BLaER1 treated with 17β-estradiol and CSF1 and Interleukin-3, amounts not matched to agents 10 nM and 100 nM (cell line): ENCODE measurements around the gene ROPN1B.
"Not testable (repeated sequence)": the region's sequence is repeated elsewhere in the genome, so short reads cannot be mapped to it uniquely, and the experiment has no call there.

Experiments used
- H3K27ac ChIP-seq, 11 experiments: shearing (Covaris generic); formaldehyde crosslinking; 2 replicates each; pipeline ENCODE4 v1.8.1; 2022
- H3K27me3 ChIP-seq, 11 experiments: shearing (Covaris generic); formaldehyde crosslinking; 2 replicates each; pipeline ENCODE4 v1.8.1; 2022
- H3K36me3 ChIP-seq, 11 experiments: shearing (Covaris generic); formaldehyde crosslinking; 2 replicates each; pipeline ENCODE4 v1.8.1; 2022
- H3K4me1 ChIP-seq, 10 experiments: shearing (Covaris generic); formaldehyde crosslinking; 2 replicates each; pipeline ENCODE4 v1.8.1; 2022
- H3K4me2 ChIP-seq, 11 experiments: shearing (Covaris generic); formaldehyde crosslinking; 2 replicates each; pipeline ENCODE4 v1.8.1; 2022
- H3K4me3 ChIP-seq, 10 experiments: shearing (Covaris generic); formaldehyde crosslinking; 2 replicates each; pipeline ENCODE4 v1.8.1; 2022
- H3K9ac ChIP-seq, 11 experiments: shearing (Covaris generic); formaldehyde crosslinking; 2 replicates each; pipeline ENCODE4 v1.8.1; 2022
- H3K9me3 ChIP-seq, 11 experiments: shearing (Covaris generic); formaldehyde crosslinking; replicated peaks in 1 of 11; 2 replicates each; pipeline ENCODE4 v1.8.1; 2022
- H4K20me1 ChIP-seq, 11 experiments: shearing (Covaris generic); formaldehyde crosslinking; 2 replicates each; pipeline ENCODE4 v1.8.1; 2022
- Cebpa-rat ChIP-seq, 11 experiments: shearing (Covaris generic); IDR thresholded peaks; 2 replicates each; pipeline ENCODE4 v1.8.1; 2022

ROPN1B gene

GRCh38 chr3:125990253-125990970 lies 21.4 kb downstream of the ROPN1B start:
- peak overlapping the region in 10 of 11 experiments; percentile 19 to 66 (median 46); a peak in 15 of 22 replicates for H3K27ac ChIP-seq

GRCh38 chr3:125996751-125997150 lies 27.8 kb downstream of the ROPN1B start:
- H3K9ac ChIP-seq, H3K4me3 ChIP-seq, H3K9me3 ChIP-seq, H4K20me1 ChIP-seq, H3K4me2 ChIP-seq, H3K4me1 ChIP-seq, H3K36me3 ChIP-seq, H3K27me3 ChIP-seq, H3K27ac ChIP-seq: not testable (repeated sequence)

More at GRCh38 chr3:125990253-125990970, 21.4 kb downstream of the ROPN1B start:
- peak overlapping the region; percentile 56 to 75 (median 68); a peak in 21 of 22 replicates for H3K9ac ChIP-seq
- peaks cover 0 to 6% (median 0%) of the 10 kb centered on the region in 10 experiments; a peak in 1 of 20 replicates for H3K4me1 ChIP-seq
- peaks cover 0 to 10% (median 0%) of the 10 kb centered on the region in 11 experiments; a peak in 6 of 22 replicates for H3K27me3 ChIP-seq
- H3K9me3 ChIP-seq: peaks cover 0 to 5% (median 0%) of the 10 kb centered on the region in 11 experiments; a peak in 2 of 22 replicates
- no peaks in the 10 kb centered on the region for H4K20me1 ChIP-seq
- H3K4me2 ChIP-seq: peak overlapping the region; percentile 29 to 82 (median 74)
- peak overlapping the region; percentile 55 to 75 (median 63) for H3K4me3 ChIP-seq
- H3K36me3 ChIP-seq: no peaks in the 10 kb centered on the region
- TF ChIP-seq Cebpa-rat (IDR thresholded peaks at IDR 0.05): no peak

GRCh38 chr3:126002189-126002588 lies 33.2 kb downstream of the ROPN1B start:
- Histone ChIP-seq H3K4me2 (no peak overlapping the region), H3K9ac (no peak overlapping the region), H3K4me3 (no peak overlapping the region), H3K4me1 (peaks cover 0 to 5% (median 0%) of the 10 kb centered on the region in 10 experiments; a peak in 2 of 20 replicates), H4K20me1 (no peaks in the 10 kb centered on the region), H3K9me3 (peaks cover 0 to 4% (median 0%) of the 10 kb centered on the region in 11 experiments; a peak in 3 of 22 replicates), H3K27ac (no peak overlapping the region), H3K36me3 (peaks cover 8 to 27% (median 15%) of the 10 kb centered on the region in 11 experiments; a peak in 19 of 22 replicates), H3K27me3 (no peaks in the 10 kb centered on the region)
- TF ChIP-seq Cebpa-rat (IDR thresholded peaks at IDR 0.05): no peak

GRCh38 chr3:126003447-126004190 lies 34.6 kb downstream of the ROPN1B start:
- Histone ChIP-seq H3K27me3 (no peaks in the 10 kb centered on the region), H3K4me2 (0 out of 22 replicates have a peak overlapping the region, but pooled peaks of 1 of the 11 experiments have one; percentile 25), H3K27ac (no peak overlapping the region), H3K4me1 (peaks cover 0 to 5% (median 0%) of the 10 kb centered on the region in 10 experiments; a peak in 2 of 20 replicates), H3K9ac (no peak overlapping the region), H4K20me1 (no peaks in the 10 kb centered on the region), H3K9me3 (peaks cover 0 to 4% (median 0%) of the 10 kb centered on the region in 11 experiments; a peak in 1 of 22 replicates), H3K4me3 (no peak overlapping the region), H3K36me3 (peaks cover 10 to 42% (median 27%) of the 10 kb centered on the region in 11 experiments; a peak in 21 of 22 replicates)
- no peak for TF ChIP-seq Cebpa-rat (IDR thresholded peaks at IDR 0.05)

- Histone ChIP-seq H3K27me3 (no peaks in the 10 kb centered on the region), H3K9me3 (peaks cover 0 to 4% (median 0%) of the 10 kb centered on the region in 11 experiments; a peak in 1 of 22 replicates), H3K9ac (no peak overlapping the region), H3K4me3 (no peak overlapping the region), H4K20me1 (no peaks in the 10 kb centered on the region), H3K4me1 (peaks cover 0 to 5% (median 0%) of the 10 kb centered on the region in 10 experiments; a peak in 2 of 20 replicates), H3K4me2 (no peak overlapping the region), H3K27ac (no peak overlapping the region), H3K36me3 (peaks cover 10 to 46% (median 27%) of the 10 kb centered on the region in 11 experiments; a peak in 21 of 22 replicates)
- TF ChIP-seq Cebpa-rat (IDR thresholded peaks at IDR 0.05): no peak
Measured at GRCh38 chr3:126004217-126004616, 35.2 kb downstream of the ROPN1B start.

GRCh38 chr3:126004692-126005091 lies 35.7 kb downstream of the ROPN1B start:
- TF ChIP-seq Cebpa-rat (IDR thresholded peaks at IDR 0.05): no peak
- H4K20me1 ChIP-seq: no peaks in the 10 kb centered on the region
- peaks cover 10 to 48% (median 27%) of the 10 kb centered on the region in 11 experiments; a peak in 21 of 22 replicates for H3K36me3 ChIP-seq
- H3K9ac ChIP-seq: no peak overlapping the region
- peaks cover 0 to 5% (median 0%) of the 10 kb centered on the region in 10 experiments; a peak in 2 of 20 replicates for H3K4me1 ChIP-seq
- H3K27me3 ChIP-seq: no peaks in the 10 kb centered on the region
- H3K9me3 ChIP-seq: peaks cover 0 to 4% (median 0%) of the 10 kb centered on the region in 11 experiments; a peak in 1 of 22 replicates
- H3K4me2 ChIP-seq: no peak overlapping the region
- H3K4me3 ChIP-seq: no peak overlapping the region
- no peak overlapping the region for H3K27ac ChIP-seq

- H3K27ac ChIP-seq: no peak overlapping the region
- no peaks in the 10 kb centered on the region; a peak in 1 of 22 replicates for H4K20me1 ChIP-seq
- peaks cover 17 to 59% (median 32%) of the 10 kb centered on the region in 11 experiments; a peak in 21 of 22 replicates for H3K36me3 ChIP-seq
- no peak overlapping the region for H3K4me2 ChIP-seq
- H3K4me1 ChIP-seq: peaks cover 0 to 5% (median 0%) of the 10 kb centered on the region in 10 experiments; a peak in 2 of 20 replicates
- H3K9me3 ChIP-seq: peaks cover 0 to 5% (median 0%) of the 10 kb centered on the region in 11 experiments; a peak in 2 of 22 replicates
- H3K9ac ChIP-seq: no peak overlapping the region
- TF ChIP-seq Cebpa-rat (IDR thresholded peaks at IDR 0.05): no peak
- no peak overlapping the region for H3K4me3 ChIP-seq
- H3K27me3 ChIP-seq: no peaks in the 10 kb centered on the region
Measured at GRCh38 chr3:126005951-126006350, 37.0 kb downstream of the ROPN1B start.

GRCh38 chr3:126008219-126008618 lies 39.2 kb downstream of the ROPN1B start:
- TF ChIP-seq Cebpa-rat (IDR thresholded peaks at IDR 0.05): no peak
- Histone ChIP-seq H3K9me3 (peaks cover 0 to 5% (median 0%) of the 10 kb centered on the region in 11 experiments; a peak in 2 of 22 replicates), H4K20me1 (no peaks in the 10 kb centered on the region; a peak in 1 of 22 replicates), H3K4me3 (no peak overlapping the region), H3K27me3 (no peaks in the 10 kb centered on the region), H3K36me3 (peaks cover 18 to 76% (median 50%) of the 10 kb centered on the region in 11 experiments), H3K4me2 (no peak overlapping the region), H3K9ac (no peak overlapping the region), H3K4me1 (peaks cover 0 to 5% (median 0%) of the 10 kb centered on the region in 10 experiments; a peak in 2 of 20 replicates), H3K27ac (no peak overlapping the region)
